ENCODE results near the gene BICRA. TPM values are rescaled to one million over a fixed set of nuclear protein-coding genes. Genes with fewer than 3 reads are reported as not detected.
"Not testable (repeated sequence)": the region's sequence is repeated elsewhere in the genome, so short reads cannot be mapped to it uniquely, and the experiment has no call there.

BICRA gene
- total and polyA plus RNA-seq, 3 donors from 2014 or later = 9.2 to 19.2 (median 13.5) TPM

DNA sequence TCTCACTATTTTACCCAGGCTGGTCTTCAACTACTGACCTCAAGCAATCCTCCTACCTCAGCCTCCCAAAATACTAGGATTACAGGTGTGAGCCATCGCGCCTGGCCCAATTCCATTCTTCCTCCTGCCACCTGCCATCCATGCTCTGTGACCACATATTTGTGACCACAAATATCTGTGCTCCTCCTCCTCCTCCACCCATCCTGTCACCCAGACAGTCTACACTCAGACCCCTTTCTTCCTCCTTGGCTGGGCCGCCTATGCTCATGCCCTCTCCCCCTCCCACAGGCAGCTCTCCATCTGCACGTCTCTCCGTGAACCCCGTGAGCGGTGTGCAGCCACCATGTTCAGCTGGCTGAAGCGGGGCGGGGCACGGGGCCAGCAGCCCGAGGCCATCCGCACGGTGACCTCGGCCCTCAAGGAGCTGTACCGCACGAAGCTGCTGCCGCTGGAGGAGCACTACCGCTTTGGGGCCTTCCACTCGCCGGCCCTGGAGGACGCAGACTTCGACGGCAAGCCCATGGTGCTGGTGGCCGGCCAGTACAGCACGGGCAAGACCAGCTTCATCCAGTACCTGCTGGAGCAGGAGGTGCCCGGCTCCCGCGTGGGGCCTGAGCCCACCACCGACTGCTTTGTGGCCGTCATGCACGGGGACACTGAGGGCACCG lies 107.5 kb downstream of the BICRA start:
- Histone ChIP-seq H3K4me3 (no peak overlapping the region), H3K36me3 (ENCODE audit: low read depth, missing control alignments) (no peaks in the 10 kb centered on the region), H3K27me3 (no peaks in the 10 kb centered on the region), H3K9me3 (no peaks in the 10 kb centered on the region), H3K4me1 (peaks cover 30% of the 10 kb centered on the region), H3K27ac (peak overlapping the region in 1 of 2 donors; percentile 64)
- TF ChIP-seq, protein P1, sequence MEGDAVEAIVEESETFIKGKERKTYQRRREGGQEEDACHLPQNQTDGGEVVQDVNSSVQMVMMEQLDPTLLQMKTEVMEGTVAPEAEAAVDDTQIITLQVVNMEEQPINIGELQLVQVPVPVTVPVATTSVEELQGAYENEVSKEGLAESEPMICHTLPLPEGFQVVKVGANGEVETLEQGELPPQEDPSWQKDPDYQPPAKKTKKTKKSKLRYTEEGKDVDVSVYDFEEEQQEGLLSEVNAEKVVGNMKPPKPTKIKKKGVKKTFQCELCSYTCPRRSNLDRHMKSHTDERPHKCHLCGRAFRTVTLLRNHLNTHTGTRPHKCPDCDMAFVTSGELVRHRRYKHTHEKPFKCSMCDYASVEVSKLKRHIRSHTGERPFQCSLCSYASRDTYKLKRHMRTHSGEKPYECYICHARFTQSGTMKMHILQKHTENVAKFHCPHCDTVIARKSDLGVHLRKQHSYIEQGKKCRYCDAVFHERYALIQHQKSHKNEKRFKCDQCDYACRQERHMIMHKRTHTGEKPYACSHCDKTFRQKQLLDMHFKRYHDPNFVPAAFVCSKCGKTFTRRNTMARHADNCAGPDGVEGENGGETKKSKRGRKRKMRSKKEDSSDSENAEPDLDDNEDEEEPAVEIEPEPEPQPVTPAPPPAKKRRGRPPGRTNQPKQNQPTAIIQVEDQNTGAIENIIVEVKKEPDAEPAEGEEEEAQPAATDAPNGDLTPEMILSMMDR (IDR thresholded peaks at IDR 0.05) = no peak
- no peak for TF ChIP-seq POLR2A (IDR thresholded peaks at IDR 0.05)
- WGBS, 2 donors = 64 to 83% methylated on average over 14 to 31 of the region's 32 CpGs
- intact Hi-C loops (cut with DNase I; ENCODE audit: low total_unique reads) = loop anchor here (10.0 kb wide), 1 partner anchor 68 kb away; no protein-coding TSS in a partner anchor
- DNase-seq = no peak

DNA sequence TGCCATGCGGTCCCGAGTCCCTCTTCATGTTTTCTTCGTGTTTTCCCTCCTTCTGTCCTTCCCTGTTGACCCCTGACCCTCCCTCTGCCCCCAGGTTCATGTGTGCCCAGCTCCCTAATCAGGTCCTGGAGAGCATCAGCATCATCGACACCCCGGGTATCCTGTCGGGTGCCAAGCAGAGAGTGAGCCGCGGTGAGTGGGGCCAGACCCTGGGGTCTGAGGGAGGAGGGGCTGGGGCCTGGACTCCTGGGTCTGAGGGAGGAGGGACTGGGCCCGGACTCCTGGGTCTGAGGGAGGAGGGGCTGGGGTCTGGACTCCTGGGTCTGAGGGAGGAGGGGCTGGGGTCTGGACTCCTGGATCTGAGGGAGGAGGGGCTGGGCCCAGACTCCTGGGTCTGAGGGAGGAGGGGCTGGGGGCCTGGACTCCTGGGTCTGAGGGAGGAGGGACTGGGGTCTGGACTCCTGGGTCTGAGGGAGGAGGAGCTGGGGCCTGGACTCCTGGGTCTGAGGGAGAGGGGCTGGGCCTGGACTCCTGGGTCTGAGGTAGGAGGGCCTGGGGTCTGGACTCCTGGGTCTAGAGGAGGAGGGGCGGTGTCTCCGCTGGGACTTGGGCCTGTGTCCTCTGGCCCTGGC lies 109.6 kb downstream of the BICRA start:
- Histone ChIP-seq H3K4me1 (peaks cover 32% of the 10 kb centered on the region), H3K27ac (peak overlapping the region; percentile 64 to 78)
- H3K27me3 ChIP-seq; DNase-seq; H3K9me3 ChIP-seq; H3K4me3 ChIP-seq; H3K36me3 ChIP-seq (ENCODE audit: low read depth, missing control alignments): not testable (repeated sequence)
- intact Hi-C loops (cut with DNase I; ENCODE audit: low total_unique reads) = loop anchor here (10.0 kb wide), 1 partner anchor 66 kb away; no protein-coding TSS in a partner anchor
- WGBS, 2 donors = 47 to 55% methylated on average over 3 to 11 of the region's 11 CpGs

DNA sequence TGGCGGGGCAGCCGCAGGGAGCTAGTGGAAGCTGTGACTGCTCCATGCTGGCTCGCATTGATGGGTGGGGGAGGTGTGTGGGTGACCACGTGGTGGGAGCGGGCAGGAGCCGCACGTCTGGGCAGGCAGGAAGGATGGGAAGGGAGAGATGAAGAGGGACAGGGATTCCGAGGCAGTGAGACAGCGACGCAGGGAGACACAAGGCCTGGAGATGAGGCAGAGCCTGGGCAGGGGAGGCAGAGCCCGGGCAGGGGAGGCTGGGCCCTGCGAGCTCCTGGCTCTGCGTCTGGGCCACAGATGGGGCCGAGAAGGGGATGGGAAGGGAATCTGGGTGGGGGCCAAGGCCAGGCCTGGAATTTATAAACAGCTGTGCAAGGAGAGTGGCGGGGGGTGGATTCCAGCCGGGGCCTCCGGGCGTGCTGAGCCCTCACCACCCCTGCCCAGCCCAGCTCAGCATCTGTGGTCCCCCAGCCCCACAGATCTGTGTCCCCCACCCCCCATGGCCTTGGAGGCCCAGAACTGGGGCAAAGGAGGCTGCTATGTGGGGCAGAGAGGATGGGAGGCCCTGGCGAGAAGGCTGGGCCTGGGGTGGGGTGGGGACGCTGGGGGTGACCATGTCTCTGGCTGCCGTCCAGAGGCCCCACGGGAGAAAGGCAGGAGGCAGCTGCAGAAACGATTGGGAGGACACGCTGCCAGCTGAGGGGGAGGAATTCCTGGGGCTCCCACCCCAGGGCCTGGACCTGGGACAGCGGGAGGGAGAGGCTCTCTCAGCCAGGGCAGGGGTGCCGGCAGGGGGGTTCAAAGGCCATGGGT lies 110.3 kb downstream of the BICRA start:
- H3K27me3 ChIP-seq = no peaks in the 10 kb centered on the region
- no peak overlapping the region for H3K4me3 ChIP-seq
- 21 to 28% methylated on average over 22 to 26 of the region's 26 CpGs for WGBS, 2 donors
- intact Hi-C loops (cut with DNase I; ENCODE audit: low total_unique reads) = loop anchor here (10.0 kb wide), 1 partner anchor 66 kb away; no protein-coding TSS in a partner anchor
- DNase-seq = peak; percentile 86
- H3K36me3 ChIP-seq (ENCODE audit: low read depth, missing control alignments) = no peaks in the 10 kb centered on the region
- TF ChIP-seq, protein P1 (IDR thresholded peaks at IDR 0.05) = no peak
- no peak for TF ChIP-seq POLR2A (IDR thresholded peaks at IDR 0.05)
- H3K27ac ChIP-seq = peak overlapping the region; percentile 64 to 78
- H3K4me1 ChIP-seq = peaks cover 35% of the 10 kb centered on the region
- H3K9me3 ChIP-seq = no peaks in the 10 kb centered on the region

DNA sequence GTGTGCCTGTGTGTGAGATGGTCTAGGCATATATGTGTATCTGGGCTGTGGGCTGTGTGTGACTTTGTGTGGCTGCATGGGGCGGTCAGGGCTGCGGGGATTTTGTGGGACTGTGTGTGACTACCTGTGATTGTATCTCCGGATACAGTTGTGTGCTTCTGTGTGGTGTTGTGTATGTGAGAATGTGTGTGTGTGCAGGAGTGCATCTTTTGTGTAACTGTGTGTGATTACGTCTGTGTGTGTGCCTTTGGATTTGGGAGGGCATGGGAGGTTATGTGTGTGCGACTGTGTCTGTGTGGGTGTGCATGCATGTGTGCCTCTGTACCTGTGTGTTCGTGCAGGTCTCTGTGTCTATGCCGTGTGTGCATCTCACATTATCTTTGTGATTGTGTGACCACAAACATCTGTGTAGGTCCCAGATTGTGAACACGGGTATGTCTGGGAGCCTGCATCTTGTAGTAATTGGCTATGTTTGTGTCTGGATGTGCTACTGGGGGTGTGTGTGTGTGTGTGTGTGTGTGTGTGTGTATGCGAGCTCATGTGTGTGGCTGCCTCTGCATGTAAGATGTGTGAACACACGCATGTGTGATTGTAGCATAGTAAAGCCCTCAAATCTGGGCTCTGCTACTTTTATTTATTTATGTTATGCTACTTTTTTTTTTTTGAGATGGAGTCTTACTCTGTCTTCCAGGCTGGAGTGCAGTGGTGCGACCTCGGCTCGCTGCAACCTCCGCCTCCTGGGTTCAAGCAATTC lies 111.9 kb downstream of the BICRA start:
- intact Hi-C loops (cut with DNase I; ENCODE audit: low total_unique reads) = no loop called here
- no peaks in the 10 kb centered on the region for H3K9me3 ChIP-seq
- TF ChIP-seq POLR2A (IDR thresholded peaks at IDR 0.05) = no peak
- TF ChIP-seq, protein P1 (IDR thresholded peaks at IDR 0.05) = no peak
- no peak for DNase-seq
- H3K27me3 ChIP-seq = no peaks in the 10 kb centered on the region
- peak overlapping the region in 1 of 2 donors; percentile 78 for H3K27ac ChIP-seq
- 71 to 74% methylated on average over 14 of the region's 14 CpGs for WGBS, 2 donors
- no peak overlapping the region for H3K4me3 ChIP-seq
- H3K4me1 ChIP-seq = peaks cover 35% of the 10 kb centered on the region
- no peaks in the 10 kb centered on the region for H3K36me3 ChIP-seq (ENCODE audit: low read depth, missing control alignments)

All from testis (tissue), 3 donors.